Tibial nerve (tissue), 4 donors: ENCODE measurements around the gene CRIP3. TPM values are rescaled to one million over a fixed set of nuclear protein-coding genes. Genes with fewer than 3 reads are reported as not detected.

ENCODE experiments used
- DNase-seq, 2 donors: peaks; one replicate each; pipeline ENCODE4 v3.0.0-alpha.2; 2019; ENCODE audit warnings: low spot score in 2 of 2
- H3K27ac ChIP-seq, 4 donors: fragments of 200-600 bp; sonication (generic) in 3 of 4; one replicate each; pipeline ENCODE4 v1.5.1; 2017 to 2019; ENCODE audit warnings: mild to moderate bottlenecking in 1 of 4
- H3K27me3 ChIP-seq, 2 donors: fragments of 200-600 bp; sonication (generic) in 1 of 2; one replicate each; pipeline versions ENCODE4 v1.5.1 to v1.6.0; 2017 to 2019
- H3K36me3 ChIP-seq, 3 donors: fragments of 200-600 bp; sonication (generic); one replicate each; pipeline ENCODE4 v1.5.1; 2018 to 2019
- H3K4me1 ChIP-seq, 4 donors: fragments of 200-600 bp; sonication (generic) in 3 of 4; one replicate each; pipeline ENCODE4 v1.5.1; 2017 to 2019
- H3K4me3 ChIP-seq, 4 donors: fragments of 200-600 bp; sonication (generic) in 3 of 4; one replicate each; pipeline ENCODE4 v1.5.1; 2017 to 2019; ENCODE audit warnings: mild to moderate bottlenecking in 1 of 4, moderate library complexity in 1 of 4
- H3K9me3 ChIP-seq, 4 donors: fragments of 200-600 bp; sonication (generic) in 3 of 4; one replicate each; pipeline ENCODE4 v1.5.1; 2017 to 2019
- CTCF ChIP-seq, 5 experiments: fragments of 200-600 bp in 3 of 5; fragments of 450-650 bp in 2 of 5; sonication (generic) in 3 of 5; IDR thresholded peaks; one replicate each; pipeline ENCODE4 v1.5.1; 2016 to 2019; ENCODE audit warnings: antibody characterized with exemption in 5 of 5, mild to moderate bottlenecking in 3 of 5, moderate library complexity in 2 of 5
- EP300 ChIP-seq, 2 donors: sonication (generic); formaldehyde crosslinking; IDR thresholded peaks; one replicate each; pipeline ENCODE4 v1.6.1; 2017; ENCODE audit warnings: antibody characterized with exemption in 2 of 2, mild to moderate bottlenecking in 1 of 2
- POLR2A ChIP-seq, 2 donors: fragments of 450-650 bp; IDR thresholded peaks; one replicate each; pipeline ENCODE4 v1.6.1; 2017; ENCODE audit warnings: antibody characterized with exemption in 2 of 2, mild to moderate bottlenecking in 2 of 2, moderate library complexity in 2 of 2
- WGBS, 2 donors: methylation state at CpG; one replicate each; pipeline ENCODE4 v1.1.5; 2018; 5-methylcytosine and 5-hydroxymethylcytosine counted together
- total RNA-seq, 4 donors: library from RNA; depleted of rRNA; stranded (reverse); fragments of >200 nt; gene quantifications; one replicate each; pipeline ENCODE4 v1.1.0, GENCODE V29; 2016

Gene CRIP3
- total RNA-seq, 4 donors from 2014 or later = 5.2 to 12.7 (median 6.1) TPM; not detected in 1

GRCh38 chr6:43273707-43274106, 34.9 kb downstream of the CRIP3 start:
- 51 to 65% methylated on average over 2 of the region's 2 CpGs for WGBS, 2 donors
- H3K4me1 ChIP-seq = peaks cover 0 to 36% (median 18%) of the 10 kb centered on the region in 4 donors
- H3K4me3 ChIP-seq = no peak overlapping the region
- H3K27me3 ChIP-seq = peaks cover 0 to 58% of the 10 kb centered on the region in 2 donors
- H3K9me3 ChIP-seq = no peaks in the 10 kb centered on the region
- no peak overlapping the region for H3K27ac ChIP-seq
- no peaks in the 10 kb centered on the region for H3K36me3 ChIP-seq
- no peak for DNase-seq
- TF ChIP-seq CTCF (IDR thresholded peaks at IDR 0.05) = no peak
- TF ChIP-seq POLR2A (IDR thresholded peaks at IDR 0.05) = no peak
- TF ChIP-seq EP300 (IDR thresholded peaks at IDR 0.05) = no peak

GRCh38 chr6:43271944-43272343, 36.7 kb downstream of the CRIP3 start:
- TF ChIP-seq CTCF (IDR thresholded peaks at IDR 0.05) (no peak), POLR2A (IDR thresholded peaks at IDR 0.05) (no peak), EP300 (IDR thresholded peaks at IDR 0.05) (no peak)
- Histone ChIP-seq H3K36me3 (no peaks in the 10 kb centered on the region), H3K4me3 (no peak overlapping the region), H3K27me3 (peaks cover 0 to 51% of the 10 kb centered on the region in 2 donors), H3K27ac (no peak overlapping the region), H3K9me3 (no peaks in the 10 kb centered on the region), H3K4me1 (peaks cover 0 to 42% (median 18%) of the 10 kb centered on the region in 4 donors)
- no peak for DNase-seq

GRCh38 chr6:43271103-43271815, 37.4 kb downstream of the CRIP3 start:
- Histone ChIP-seq H3K27me3 (peaks cover 0 to 45% of the 10 kb centered on the region in 2 donors), H3K4me1 (peaks cover 0 to 39% (median 15%) of the 10 kb centered on the region in 4 donors), H3K4me3 (no peak overlapping the region), H3K36me3 (no peaks in the 10 kb centered on the region), H3K27ac (peak overlapping the region in 1 of 4 donors; percentile 40), H3K9me3 (no peaks in the 10 kb centered on the region)
- 88 to 91% methylated on average over 8 of the region's 8 CpGs for WGBS, 2 donors
- no peak for TF ChIP-seq CTCF (IDR thresholded peaks at IDR 0.05)
- no peak for TF ChIP-seq EP300 (IDR thresholded peaks at IDR 0.05)
- TF ChIP-seq POLR2A (IDR thresholded peaks at IDR 0.05) = no peak
- no peak for DNase-seq

- peak overlapping the region; percentile 11 to 38 (median 26) for H3K4me3 ChIP-seq
- 4 to 5% methylated on average over 34 to 38 of the region's 44 CpGs for WGBS, 2 donors
- H3K27me3 ChIP-seq = peaks cover 0 to 28% of the 10 kb centered on the region in 2 donors
- no peak for DNase-seq
- peak overlapping the region in 2 of 4 donors; percentile 7 to 67 for H3K27ac ChIP-seq
- peaks cover 0 to 21% (median 6%) of the 10 kb centered on the region in 4 donors for H3K4me1 ChIP-seq
- H3K9me3 ChIP-seq = no peaks in the 10 kb centered on the region
- TF ChIP-seq POLR2A (IDR thresholded peaks at IDR 0.05) (no peak), EP300 (IDR thresholded peaks at IDR 0.05) (no peak), CTCF (IDR thresholded peaks at IDR 0.05) (no peak)
- H3K36me3 ChIP-seq = no peaks in the 10 kb centered on the region
Observed at GRCh38 chr6:43269273-43270007, 39.2 kb downstream of the CRIP3 start.

GRCh38 chr6:43268782-43269272, 39.8 kb downstream of the CRIP3 start:
- H3K36me3 ChIP-seq = no peaks in the 10 kb centered on the region
- peak overlapping the region in 3 of 4 donors; percentile 7 to 36 (median 19) for H3K27ac ChIP-seq
- no peaks in the 10 kb centered on the region for H3K9me3 ChIP-seq
- H3K27me3 ChIP-seq = peaks cover 0 to 22% of the 10 kb centered on the region in 2 donors
- peaks cover 0 to 18% (median 6%) of the 10 kb centered on the region in 4 donors for H3K4me1 ChIP-seq
- H3K4me3 ChIP-seq = no peak overlapping the region
- DNase-seq = no peak
- 74 to 78% methylated on average over 9 to 10 of the region's 10 CpGs for WGBS, 2 donors
- TF ChIP-seq EP300 (IDR thresholded peaks at IDR 0.05) (no peak), CTCF (IDR thresholded peaks at IDR 0.05) (no peak), POLR2A (IDR thresholded peaks at IDR 0.05) (no peak)
